ENCODE results near the gene PTK6.
"Not testable (repeated sequence)": the region's sequence is repeated elsewhere in the genome, so short reads cannot be mapped to it uniquely, and the experiment has no call there.

PTK6 gene

GRCh38 chr20:63568986-63569949 is 32.1 kb upstream of the PTK6 start:
- no peak for DNase-seq (ENCODE audit: low read depth)

GRCh38 chr20:63568170-63568981 is 31.2 kb upstream of the PTK6 start:
- DNase-seq (ENCODE audit: low read depth), result no peak

- no peak for DNase-seq (ENCODE audit: low read depth)
Measured at GRCh38 chr20:63567386-63568169, 30.4 kb upstream of the PTK6 start.

GRCh38 chr20:63567136-63567385 is 29.9 kb upstream of the PTK6 start:
- DNase-seq (ENCODE audit: low read depth), result no peak

- DNase-seq (ENCODE audit: low read depth), result no peak
Measured at GRCh38 chr20:63566395-63567135, 29.4 kb upstream of the PTK6 start.

- DNase-seq (ENCODE audit: low read depth), result no peak
Measured at GRCh38 chr20:63565699-63566335, 28.6 kb upstream of the PTK6 start.

GRCh38 chr20:63565021-63565698 is 28.0 kb upstream of the PTK6 start:
- no peak for DNase-seq (ENCODE audit: low read depth)

GRCh38 chr20:63564036-63564810 is 27.0 kb upstream of the PTK6 start:
- DNase-seq (ENCODE audit: low read depth), result no peak

GRCh38 chr20:63563225-63563935 is 26.2 kb upstream of the PTK6 start:
- DNase-seq (ENCODE audit: low read depth), result no peak

- no peak for DNase-seq (ENCODE audit: low read depth)
Measured at GRCh38 chr20:63562461-63563224, 25.5 kb upstream of the PTK6 start.

- no peak for DNase-seq (ENCODE audit: low read depth)
Measured at GRCh38 chr20:63561624-63562396, 24.6 kb upstream of the PTK6 start.

GRCh38 chr20:63560856-63561609 is 23.9 kb upstream of the PTK6 start:
- DNase-seq (ENCODE audit: low read depth), result no peak

- no peak for DNase-seq (ENCODE audit: low read depth)
Measured at GRCh38 chr20:63560333-63560805, 23.2 kb upstream of the PTK6 start.

GRCh38 chr20:63559485-63560332 is 22.5 kb upstream of the PTK6 start:
- DNase-seq (ENCODE audit: low read depth), result not testable (repeated sequence)

GRCh38 chr20:63558804-63559484 is 21.8 kb upstream of the PTK6 start:
- no peak for DNase-seq (ENCODE audit: low read depth)
